Neural crest cell (in vitro differentiated cells): ENCODE results near the gene SLC38A8. TPM values are rescaled to one million over a fixed set of nuclear protein-coding genes. Genes with fewer than 3 reads are reported as not detected.

ENCODE experiments used
- DNase-seq: peaks from one replicate; pipeline ENCODE4 v3.0.0; 2021; ENCODE audit warnings: low read depth, mixed read lengths, low spot score
- H3K27ac Mint-ChIP-seq: one replicate; pipeline ENCODE4 v1.8.0; 2021; ENCODE audit warnings: mild to moderate bottlenecking, mixed read lengths; ENCODE audit not compliant: unreplicated experiment
- H3K27me3 Mint-ChIP-seq: 2 replicates; pipeline ENCODE4 v1.8.0; 2021; ENCODE audit warnings: low read depth, mild to moderate bottlenecking, mixed read lengths
- H3K36me3 Mint-ChIP-seq: 2 replicates; pipeline ENCODE4 v1.8.0; 2021; ENCODE audit warnings: low read depth, mild to moderate bottlenecking, mixed read lengths
- H3K4me1 Mint-ChIP-seq: 2 replicates; pipeline ENCODE4 v1.8.0; 2021; ENCODE audit warnings: mixed read lengths
- H3K4me3 Mint-ChIP-seq: one replicate; pipeline ENCODE4 v1.8.0; 2021; ENCODE audit warnings: mild to moderate bottlenecking, mixed read lengths
- H3K9me3 Mint-ChIP-seq: 2 replicates; pipeline ENCODE4 v1.8.0; 2021; ENCODE audit warnings: mixed read lengths
- total RNA-seq: library from RNA; stranded (reverse); gene quantifications from 2 replicates; pipeline ENCODE4 v1.2.1, GENCODE V29; 2021
- TF ChIP-seq, protein P1 (sequence below): fragments of 200-600 bp; sonication (generic); conservative IDR thresholded peaks from 2 replicates; pipeline ENCODE4 v1.5.0; 2021; ENCODE audit warnings: antibody characterized with exemption, mild to moderate bottlenecking

SLC38A8 gene
- total RNA-seq, 1 donor from 2014 or later, result not detected

GRCh38 chr16:83998091-83998490 is 44.5 kb downstream of the SLC38A8 start:
- Mint-ChIP-seq H3K36me3 (no peaks in the 10 kb centered on the region), H3K27me3 (no peaks in the 10 kb centered on the region), H3K9me3 (no peaks in the 10 kb centered on the region), H3K4me3 (no peak overlapping the region), H3K27ac (peak overlapping the region; percentile 35), H3K4me1 (peaks cover 36% of the 10 kb centered on the region)
- TF ChIP-seq, protein P1, sequence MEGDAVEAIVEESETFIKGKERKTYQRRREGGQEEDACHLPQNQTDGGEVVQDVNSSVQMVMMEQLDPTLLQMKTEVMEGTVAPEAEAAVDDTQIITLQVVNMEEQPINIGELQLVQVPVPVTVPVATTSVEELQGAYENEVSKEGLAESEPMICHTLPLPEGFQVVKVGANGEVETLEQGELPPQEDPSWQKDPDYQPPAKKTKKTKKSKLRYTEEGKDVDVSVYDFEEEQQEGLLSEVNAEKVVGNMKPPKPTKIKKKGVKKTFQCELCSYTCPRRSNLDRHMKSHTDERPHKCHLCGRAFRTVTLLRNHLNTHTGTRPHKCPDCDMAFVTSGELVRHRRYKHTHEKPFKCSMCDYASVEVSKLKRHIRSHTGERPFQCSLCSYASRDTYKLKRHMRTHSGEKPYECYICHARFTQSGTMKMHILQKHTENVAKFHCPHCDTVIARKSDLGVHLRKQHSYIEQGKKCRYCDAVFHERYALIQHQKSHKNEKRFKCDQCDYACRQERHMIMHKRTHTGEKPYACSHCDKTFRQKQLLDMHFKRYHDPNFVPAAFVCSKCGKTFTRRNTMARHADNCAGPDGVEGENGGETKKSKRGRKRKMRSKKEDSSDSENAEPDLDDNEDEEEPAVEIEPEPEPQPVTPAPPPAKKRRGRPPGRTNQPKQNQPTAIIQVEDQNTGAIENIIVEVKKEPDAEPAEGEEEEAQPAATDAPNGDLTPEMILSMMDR, result no peak
- DNase-seq, result no peak

DNA sequence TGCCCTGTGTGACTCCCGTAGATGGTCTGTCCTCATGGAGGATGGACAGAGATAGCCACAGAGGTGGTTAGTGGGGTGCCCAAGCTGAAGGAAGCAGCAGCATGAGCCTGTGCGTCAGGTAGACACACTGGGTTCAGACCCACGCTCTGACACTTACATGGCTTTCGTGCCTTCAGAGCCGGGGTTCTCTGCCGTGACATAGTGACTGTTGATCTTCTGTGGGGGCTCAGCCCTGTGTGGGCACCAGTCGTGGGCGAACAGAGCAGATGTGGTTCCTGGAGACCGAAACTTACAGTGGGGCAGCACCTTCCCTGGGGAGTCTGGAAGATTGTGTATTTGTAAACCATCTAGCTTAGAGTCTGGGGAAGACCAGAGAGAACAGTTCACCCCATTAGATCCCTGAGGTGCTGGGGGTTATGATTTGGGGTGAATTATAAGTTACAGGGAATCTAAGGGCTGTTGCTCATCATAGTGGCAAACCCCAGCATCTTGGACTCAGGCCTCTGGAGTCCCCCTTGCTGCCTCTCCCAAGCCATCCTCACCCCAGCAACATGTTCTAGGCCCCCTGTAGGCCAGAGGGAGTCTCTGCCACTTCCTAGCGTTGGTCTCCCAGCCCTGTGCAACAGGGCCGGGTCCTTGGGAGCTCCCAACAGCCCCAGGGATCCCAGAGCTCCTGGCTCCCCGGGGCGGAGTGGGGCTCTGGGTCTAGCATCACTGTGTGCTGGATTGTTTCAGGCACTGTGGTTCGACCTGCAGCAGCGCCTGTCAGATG is 45.9 kb downstream of the SLC38A8 start:
- Mint-ChIP-seq H3K27ac (no peak overlapping the region), H3K4me3 (no peak overlapping the region)

DNA sequence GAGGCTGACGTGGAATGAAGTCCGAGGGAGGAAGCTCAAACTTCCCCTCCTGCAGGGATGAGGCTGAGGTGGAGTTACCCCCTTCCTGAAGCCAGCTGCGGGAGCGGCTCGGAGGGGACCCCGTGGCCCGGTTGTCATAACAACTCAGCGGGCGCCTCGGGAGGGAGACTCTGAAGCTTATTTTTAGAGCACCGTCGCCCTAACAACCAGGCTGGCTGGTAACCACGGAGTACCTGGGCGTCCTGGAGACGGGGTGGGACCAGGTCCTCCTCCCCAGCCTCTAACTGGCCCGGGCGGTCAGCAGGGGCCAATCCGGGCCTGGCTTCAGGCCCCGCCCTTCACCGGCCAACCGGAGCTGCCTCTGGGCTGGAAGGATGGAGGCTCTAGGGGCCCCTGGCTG is 46.8 kb downstream of the SLC38A8 start:
- no peaks in the 10 kb centered on the region for H3K9me3 Mint-ChIP-seq
- H3K4me3 Mint-ChIP-seq, result no peak overlapping the region
- peaks cover 48% of the 10 kb centered on the region for H3K4me1 Mint-ChIP-seq
- TF ChIP-seq, protein P1, result no peak
- no peak for DNase-seq
- H3K27ac Mint-ChIP-seq, result peak overlapping the region; percentile 67
- H3K36me3 Mint-ChIP-seq, result no peaks in the 10 kb centered on the region
- no peaks in the 10 kb centered on the region for H3K27me3 Mint-ChIP-seq

More for the DNA sequence above, 45.9 kb downstream of the SLC38A8 start:
- DNase-seq, result no peak
- TF ChIP-seq, protein P1, result no peak
- Mint-ChIP-seq H3K4me1 (peaks cover 48% of the 10 kb centered on the region), H3K9me3 (no peaks in the 10 kb centered on the region), H3K36me3 (no peaks in the 10 kb centered on the region), H3K27me3 (no peaks in the 10 kb centered on the region)

GRCh38 chr16:83994703-83995102 is 47.9 kb downstream of the SLC38A8 start:
- Mint-ChIP-seq H3K36me3 (no peaks in the 10 kb centered on the region), H3K27ac (no peak overlapping the region), H3K4me3 (no peak overlapping the region), H3K27me3 (no peaks in the 10 kb centered on the region), H3K9me3 (no peaks in the 10 kb centered on the region), H3K4me1 (peaks cover 58% of the 10 kb centered on the region)
- DNase-seq, result no peak
- TF ChIP-seq, protein P1, result no peak

GRCh38 chr16:83994087-83994486 is 48.5 kb downstream of the SLC38A8 start:
- no peaks in the 10 kb centered on the region for H3K27me3 Mint-ChIP-seq
- H3K36me3 Mint-ChIP-seq, result no peaks in the 10 kb centered on the region
- peaks cover 62% of the 10 kb centered on the region for H3K4me1 Mint-ChIP-seq
- TF ChIP-seq, protein P1, result no peak
- no peak for DNase-seq
- no peak overlapping the region for H3K27ac Mint-ChIP-seq
- H3K4me3 Mint-ChIP-seq, result no peak overlapping the region
- no peaks in the 10 kb centered on the region for H3K9me3 Mint-ChIP-seq
